EL (cell line): ENCODE data around the gene RBM15.
A peak's percentile ranks its signal among the peaks of the same experiment; 100 is the strongest.

Experiments
- DNase-seq: peaks from one replicate; pipeline ENCODE4 v3.0.0-alpha.2; 2016

Gene RBM15

DNA sequence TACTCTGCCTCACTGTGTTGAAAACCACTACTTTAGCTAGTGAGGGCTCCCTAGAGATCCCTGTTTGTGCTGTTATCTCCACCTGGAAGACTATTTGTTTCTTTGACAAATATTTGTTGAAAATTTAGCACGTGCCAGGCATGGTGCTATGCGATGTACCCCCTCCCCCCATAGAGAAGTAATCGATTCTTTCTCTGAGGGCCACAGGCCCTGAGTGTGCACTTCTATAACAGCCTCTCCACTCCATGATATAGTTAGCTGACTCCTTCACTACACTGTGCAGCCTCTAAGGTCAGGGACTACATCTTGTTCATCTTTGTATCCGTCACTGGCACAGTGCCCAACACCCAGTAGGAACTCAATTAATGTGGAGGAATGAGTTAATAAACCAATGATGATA lies 17.3 kb upstream of the RBM15 start:
- no peak for DNase-seq

DNA sequence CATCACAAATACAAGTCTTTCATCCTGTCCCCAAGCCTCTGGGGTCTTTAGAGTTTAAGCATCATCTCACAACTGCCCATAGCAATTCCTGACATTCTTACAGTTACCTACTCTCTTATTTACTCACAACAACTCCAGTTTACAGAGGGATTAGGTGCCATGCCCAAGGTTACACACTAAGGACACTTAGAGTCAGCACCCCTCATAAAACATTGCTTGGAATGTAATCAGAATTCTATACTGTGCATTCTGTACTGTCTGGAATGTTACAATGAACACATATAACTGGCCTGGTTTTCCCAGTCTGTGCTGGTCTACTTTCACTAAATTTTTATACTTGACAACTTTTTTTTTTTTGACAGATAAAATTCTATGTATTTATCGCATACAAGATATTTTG lies 14.5 kb upstream of the RBM15 start:
- DNase-seq = no peak

DNA sequence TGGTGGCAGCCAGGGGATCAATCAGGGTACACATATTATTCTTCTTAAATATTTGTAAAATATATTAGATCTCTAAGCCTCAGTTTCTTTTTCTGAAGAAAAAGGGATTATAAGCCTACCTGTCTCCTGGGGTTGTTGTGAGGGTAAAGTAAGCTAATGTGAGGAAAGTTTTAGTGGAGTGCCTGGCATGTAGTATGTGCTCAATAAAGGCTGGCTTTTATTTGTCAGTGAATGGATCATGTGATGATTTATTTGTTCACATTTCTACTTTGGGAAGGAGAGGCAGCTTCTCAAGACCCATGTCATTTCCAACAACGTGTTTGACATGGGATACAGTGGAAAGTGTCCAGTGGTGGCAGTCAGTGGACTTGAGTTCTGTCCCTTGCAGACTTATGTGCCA lies 12.4 kb upstream of the RBM15 start:
- DNase-seq = no peak

GRCh38 chr1:110328274-110328673 lies 10.9 kb upstream of the RBM15 start:
- no peak for DNase-seq

DNA sequence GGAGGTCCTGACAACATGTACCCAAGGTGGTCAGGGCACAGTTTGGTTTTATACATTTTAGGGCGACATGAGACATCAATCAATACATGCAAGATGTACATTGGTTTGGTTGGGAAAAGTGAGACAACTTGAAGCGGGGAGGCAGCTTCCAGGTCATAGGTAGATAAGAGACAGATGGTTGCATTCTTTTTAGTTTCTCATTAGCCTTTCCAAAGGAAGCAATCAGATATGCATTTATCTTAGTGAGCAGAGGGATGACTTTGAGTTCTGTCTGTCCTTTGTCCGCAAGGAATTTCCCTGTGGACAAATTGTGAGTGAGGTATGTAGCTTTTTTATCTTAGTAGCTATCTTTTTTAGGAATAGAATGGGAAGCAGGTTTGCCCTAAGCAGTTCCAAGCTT lies 10.5 kb upstream of the RBM15 start:
- no peak for DNase-seq

DNA sequence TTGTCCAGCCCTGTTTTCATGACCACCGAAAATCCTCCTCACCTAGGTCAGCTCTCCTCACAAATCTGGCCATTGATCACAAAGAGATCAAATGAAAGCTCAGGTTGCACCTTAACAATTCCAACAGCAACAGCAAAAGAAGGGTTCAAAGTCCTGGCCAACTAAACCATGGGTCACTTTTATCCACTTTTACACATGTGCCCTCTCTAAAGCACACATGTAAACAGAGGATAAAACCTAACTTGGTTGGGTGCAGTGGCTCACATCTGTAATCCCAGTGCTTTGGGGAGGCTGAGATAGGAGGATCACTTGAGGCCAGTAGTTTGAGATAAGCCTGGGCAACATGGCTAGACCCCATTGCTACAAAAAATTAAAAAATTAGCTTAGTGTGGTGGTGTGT lies 3.9 kb upstream of the RBM15 start:
- no peak for DNase-seq

GRCh38 chr1:110336300-110337039 lies 2.7 kb upstream of the RBM15 start:
- peak; percentile 57 for DNase-seq

DNA sequence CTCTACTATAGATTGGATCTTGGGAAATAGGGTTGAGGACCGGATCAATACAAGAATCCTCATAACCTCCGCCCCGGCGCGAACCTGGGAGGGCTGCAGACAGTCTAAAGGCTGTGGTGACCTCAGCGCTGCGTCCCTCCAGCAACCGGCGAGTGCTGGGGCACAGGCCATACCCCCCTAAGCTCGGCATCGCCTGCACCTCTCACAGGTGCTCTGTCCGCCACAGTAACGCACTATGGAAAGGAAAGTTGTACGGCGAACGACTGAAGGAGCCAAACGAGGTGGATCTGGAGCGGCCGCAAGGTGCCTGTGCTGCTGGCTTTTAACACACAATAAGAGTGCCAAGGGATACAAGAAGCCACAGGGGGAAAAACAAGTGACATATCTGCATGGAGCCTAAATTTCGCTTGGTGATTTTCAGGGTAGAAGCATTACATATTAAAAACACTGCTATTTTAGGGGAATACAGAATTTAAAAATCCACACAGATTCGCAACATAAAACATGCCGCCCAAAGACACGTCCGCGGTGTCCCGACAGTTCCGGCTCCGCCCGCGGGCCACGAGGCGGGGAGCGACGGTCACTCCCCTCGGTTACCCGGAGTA lies 1.4 kb upstream of the RBM15 start:
- no peak for DNase-seq

DNA sequence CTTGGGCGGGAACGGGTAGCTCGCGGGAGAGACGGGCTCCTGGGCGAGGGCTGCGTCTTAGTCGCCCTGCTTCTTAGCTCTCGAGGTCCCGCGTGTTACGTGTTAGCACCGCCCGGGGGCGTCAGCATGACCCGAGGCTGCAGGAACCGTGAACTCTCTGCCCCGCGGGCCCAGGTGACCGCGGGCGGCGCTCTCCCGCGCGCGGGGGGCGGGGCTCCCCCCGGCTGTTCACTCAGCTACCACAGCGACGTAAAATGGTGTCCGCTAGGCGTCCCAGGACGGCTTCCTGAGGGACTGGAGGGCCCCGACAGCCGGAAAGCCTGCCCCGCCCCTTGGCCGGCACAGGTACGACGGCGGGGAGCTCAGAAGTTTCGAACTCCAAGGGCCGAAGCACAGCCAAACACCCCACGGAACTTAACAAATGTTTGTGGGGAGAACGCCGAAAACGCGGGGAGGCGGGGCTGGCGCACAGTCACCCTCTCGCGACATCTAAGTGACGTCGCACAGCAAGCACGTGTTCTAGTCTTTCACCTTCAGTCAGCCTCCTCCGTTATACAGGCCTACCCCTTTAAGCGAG lies 780 bp upstream of the RBM15 start:
- no peak for DNase-seq

GRCh38 chr1:110339407-110340206 lies 430 bp downstream of the RBM15 start:
- peak; percentile 59 for DNase-seq

GRCh38 chr1:110340207-110340468 lies 961 bp downstream of the RBM15 start:
- DNase-seq = no peak

GRCh38 chr1:110341146-110341871 lies 2.1 kb downstream of the RBM15 start:
- DNase-seq = no peak

- no peak for DNase-seq
These were observed 2.7 kb downstream of the RBM15 start for GRCh38 chr1:110341872-110342331.

GRCh38 chr1:110343249-110343648 lies 4.1 kb downstream of the RBM15 start:
- no peak for DNase-seq

GRCh38 chr1:110344152-110344551 lies 5.0 kb downstream of the RBM15 start:
- no peak for DNase-seq

DNA sequence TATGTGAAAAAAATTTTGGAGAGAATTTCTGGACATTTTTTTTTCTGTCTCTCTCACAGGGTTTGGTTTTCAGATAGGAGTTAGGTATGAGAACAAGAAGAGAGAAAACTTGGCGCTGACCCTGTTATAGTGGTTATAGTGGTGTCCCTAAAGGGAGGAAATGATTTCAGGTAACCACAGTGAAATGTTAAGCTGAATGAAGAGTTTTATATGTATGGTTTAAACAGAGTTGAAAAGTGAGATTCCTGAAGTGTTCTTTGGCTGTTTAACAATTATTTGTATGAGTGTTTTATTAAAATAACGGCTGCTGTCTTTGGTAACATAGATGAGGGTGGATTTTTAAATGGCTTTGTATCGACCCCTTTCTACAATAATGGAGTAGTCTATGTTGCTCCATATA lies 6.3 kb downstream of the RBM15 start:
- no peak for DNase-seq

GRCh38 chr1:110346690-110347089 lies 7.5 kb downstream of the RBM15 start:
- DNase-seq = no peak

DNA sequence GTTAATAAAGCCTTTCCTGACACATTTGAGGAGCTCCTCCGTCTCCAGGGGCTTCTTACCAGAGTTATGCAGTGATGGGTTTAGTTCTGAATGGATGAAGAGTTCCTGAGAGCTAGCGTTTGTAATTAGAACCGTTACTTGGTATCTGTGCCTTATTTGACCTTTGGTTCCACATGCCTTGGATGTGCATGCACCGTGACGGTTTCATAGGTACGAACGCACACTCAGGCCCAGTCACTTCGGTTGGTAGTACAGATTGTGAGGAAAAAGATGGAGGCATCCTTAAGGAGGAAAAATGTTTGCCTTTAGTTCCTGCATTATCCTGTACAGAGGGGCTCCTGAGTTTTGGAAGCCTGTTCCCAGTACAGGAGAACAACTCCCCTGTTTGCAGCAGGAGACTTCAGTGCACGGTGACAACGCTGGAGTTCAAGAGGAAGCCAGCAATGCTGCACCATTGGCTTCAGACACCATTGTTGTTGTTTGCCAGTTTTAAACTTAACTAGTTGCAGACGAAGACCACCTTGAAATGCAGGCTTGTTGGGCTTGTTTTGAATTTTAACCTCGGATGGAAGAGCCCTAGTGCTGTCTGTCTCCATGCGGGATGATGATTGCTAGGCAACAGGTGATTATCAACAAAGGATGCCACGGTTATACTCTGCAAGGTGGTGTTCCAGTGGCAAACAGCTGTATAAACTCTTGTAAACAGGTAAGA lies 8.2 kb downstream of the RBM15 start:
- no peak for DNase-seq

DNA sequence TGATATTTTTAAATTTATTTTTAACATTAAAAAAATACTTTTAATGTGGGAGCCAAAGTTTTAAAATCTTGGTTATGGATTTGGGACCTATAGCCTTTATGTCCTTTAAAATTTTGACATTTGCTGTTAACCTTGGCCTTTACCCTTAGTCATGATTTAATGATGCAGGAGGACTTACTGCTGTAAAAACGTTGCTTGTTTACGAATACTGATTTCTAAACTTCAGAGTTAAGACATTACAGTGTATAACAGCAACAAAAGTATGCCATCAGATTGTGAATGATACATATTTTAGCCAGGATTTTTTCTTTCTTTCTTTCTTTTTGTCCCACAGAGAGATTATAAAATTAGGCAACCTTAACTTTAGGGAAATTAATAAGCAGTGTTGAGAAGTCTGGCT lies 8.9 kb downstream of the RBM15 start:
- no peak for DNase-seq

DNA sequence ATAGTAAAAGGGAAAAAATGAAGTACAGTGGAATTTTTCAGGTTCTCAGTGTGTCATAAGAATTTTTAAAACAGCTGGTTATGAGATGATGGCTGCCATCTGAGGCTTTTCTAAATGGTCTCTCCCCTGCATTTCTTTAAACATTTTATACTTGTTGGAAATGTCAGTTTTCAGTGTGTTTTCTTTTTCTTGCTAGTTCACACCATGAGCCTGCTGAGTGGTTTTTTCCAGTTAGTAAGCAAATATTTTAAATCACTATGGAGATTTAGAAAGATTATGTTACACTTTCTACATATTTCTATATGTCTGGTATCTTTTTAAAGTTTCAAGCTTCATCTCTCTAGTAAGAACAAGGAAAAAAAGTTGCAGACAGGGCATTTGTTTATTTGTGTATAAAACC lies 9.6 kb downstream of the RBM15 start:
- DNase-seq = no peak

DNA sequence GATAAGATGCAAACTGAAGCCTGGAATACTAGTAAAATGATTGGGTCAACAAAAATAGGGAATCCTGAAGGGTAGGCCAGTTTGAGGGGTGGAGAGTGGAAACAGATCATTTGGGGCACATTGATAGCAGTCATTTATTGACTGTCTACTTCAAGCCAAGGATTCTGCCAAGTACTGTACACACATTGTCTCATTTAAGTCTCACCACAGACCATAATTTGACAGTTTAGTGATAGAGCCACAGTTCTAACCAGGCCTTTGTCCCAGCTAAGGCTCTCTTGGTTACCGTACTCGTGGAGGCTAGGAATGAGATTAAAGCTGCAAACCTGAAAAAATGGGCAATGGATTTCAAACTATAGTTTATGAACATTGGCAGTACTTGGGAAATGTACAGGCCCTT lies 11.2 kb downstream of the RBM15 start:
- no peak for DNase-seq

- DNase-seq = no peak
These were observed 16.1 kb downstream of the RBM15 start for GRCh38 chr1:110355321-110355720.

- DNase-seq = no peak
These were observed 17.2 kb downstream of the RBM15 start for GRCh38 chr1:110356379-110356778.
